ENCODE data around the gene GALT. TPM values are rescaled to one million over a fixed set of nuclear protein-coding genes. Genes with fewer than 3 reads are reported as not detected.

The GALT gene
- total and polyA plus RNA-seq, 9 donors, result 33.1 to 63.3 (median 45.2) TPM

DNA sequence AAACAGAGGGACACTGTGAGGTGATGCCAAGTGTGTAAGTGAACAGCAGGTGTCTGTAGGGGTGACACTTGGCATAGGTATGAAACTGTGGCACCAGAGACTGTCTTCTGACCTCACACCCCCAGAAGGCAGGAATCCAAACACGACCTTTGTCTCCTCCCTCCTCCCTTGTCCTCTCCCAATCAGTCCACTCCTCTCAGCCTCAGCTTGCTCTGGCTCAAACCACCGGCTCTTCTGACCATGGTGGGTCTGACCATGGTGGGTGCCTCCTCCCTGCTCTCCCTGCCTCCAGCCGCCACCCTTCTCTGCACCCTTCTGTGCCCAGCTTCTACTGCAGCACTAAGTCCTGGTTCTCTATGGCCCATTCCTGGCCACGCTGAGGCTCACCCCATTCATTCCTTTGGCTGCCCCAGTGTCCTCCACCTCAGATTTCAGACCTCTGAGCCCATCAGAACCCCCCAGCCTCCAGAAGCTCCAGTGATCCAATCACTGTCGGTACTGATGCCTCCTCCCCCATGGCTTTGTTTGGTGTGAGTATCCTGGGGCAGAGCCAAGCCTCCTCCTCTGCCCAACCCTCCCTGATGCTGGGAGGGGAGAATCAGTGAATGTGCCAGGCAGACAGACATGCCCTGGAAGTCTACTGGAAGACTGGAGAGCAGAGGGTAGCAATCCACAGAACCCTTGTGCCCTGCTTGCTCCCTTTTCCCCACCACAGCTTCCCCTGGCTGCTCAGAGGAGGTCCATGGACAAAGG lies 15.9 kb upstream of the GALT start:
- Histone ChIP-seq H3K4me1 (ENCODE audit: insufficient read depth) (peaks cover 2% of the 10 kb centered on the region), H3K9me3 (no peaks in the 10 kb centered on the region), H3K27ac (no peak overlapping the region), H3K36me3 (no peaks in the 10 kb centered on the region), H3K4me3 (no peak overlapping the region), H3K27me3 (peaks cover 12% of the 10 kb centered on the region)
- TF ChIP-seq, protein P1, sequence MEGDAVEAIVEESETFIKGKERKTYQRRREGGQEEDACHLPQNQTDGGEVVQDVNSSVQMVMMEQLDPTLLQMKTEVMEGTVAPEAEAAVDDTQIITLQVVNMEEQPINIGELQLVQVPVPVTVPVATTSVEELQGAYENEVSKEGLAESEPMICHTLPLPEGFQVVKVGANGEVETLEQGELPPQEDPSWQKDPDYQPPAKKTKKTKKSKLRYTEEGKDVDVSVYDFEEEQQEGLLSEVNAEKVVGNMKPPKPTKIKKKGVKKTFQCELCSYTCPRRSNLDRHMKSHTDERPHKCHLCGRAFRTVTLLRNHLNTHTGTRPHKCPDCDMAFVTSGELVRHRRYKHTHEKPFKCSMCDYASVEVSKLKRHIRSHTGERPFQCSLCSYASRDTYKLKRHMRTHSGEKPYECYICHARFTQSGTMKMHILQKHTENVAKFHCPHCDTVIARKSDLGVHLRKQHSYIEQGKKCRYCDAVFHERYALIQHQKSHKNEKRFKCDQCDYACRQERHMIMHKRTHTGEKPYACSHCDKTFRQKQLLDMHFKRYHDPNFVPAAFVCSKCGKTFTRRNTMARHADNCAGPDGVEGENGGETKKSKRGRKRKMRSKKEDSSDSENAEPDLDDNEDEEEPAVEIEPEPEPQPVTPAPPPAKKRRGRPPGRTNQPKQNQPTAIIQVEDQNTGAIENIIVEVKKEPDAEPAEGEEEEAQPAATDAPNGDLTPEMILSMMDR (IDR thresholded peaks at IDR 0.05), result no peak
- no peak for TF ChIP-seq EP300 (IDR thresholded peaks at IDR 0.05)
- no peak for DNase-seq
- 19 to 32% (median 30%) methylated on average over 5 of the region's 5 CpGs for WGBS, 3 donors
- intact Hi-C loops (cut with DNase I), result no loop called here

DNA sequence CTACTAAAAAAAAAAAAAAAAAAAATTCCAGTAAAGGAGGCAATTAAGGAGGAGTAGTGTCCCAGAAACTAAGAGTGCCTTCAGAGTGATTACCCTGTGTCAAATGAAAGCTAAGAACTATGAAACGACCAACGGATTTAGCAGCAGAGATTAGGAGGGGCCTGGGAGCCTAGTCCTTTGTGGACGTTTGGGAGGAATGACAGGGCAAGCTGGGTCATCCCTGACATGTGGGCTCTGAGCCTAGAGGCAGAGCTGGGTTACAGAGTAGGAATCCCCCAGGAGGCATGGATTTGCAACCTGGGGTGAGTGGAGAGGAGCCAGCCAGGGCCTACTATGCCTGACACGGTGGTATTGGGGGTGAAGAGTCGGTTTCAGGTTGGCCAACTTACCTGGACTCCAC lies 13.3 kb upstream of the GALT start:
- intact Hi-C loops (cut with DNase I), result no loop called here
- 39 to 57% (median 43%) methylated on average over 5 of the region's 5 CpGs for WGBS, 3 donors

DNA sequence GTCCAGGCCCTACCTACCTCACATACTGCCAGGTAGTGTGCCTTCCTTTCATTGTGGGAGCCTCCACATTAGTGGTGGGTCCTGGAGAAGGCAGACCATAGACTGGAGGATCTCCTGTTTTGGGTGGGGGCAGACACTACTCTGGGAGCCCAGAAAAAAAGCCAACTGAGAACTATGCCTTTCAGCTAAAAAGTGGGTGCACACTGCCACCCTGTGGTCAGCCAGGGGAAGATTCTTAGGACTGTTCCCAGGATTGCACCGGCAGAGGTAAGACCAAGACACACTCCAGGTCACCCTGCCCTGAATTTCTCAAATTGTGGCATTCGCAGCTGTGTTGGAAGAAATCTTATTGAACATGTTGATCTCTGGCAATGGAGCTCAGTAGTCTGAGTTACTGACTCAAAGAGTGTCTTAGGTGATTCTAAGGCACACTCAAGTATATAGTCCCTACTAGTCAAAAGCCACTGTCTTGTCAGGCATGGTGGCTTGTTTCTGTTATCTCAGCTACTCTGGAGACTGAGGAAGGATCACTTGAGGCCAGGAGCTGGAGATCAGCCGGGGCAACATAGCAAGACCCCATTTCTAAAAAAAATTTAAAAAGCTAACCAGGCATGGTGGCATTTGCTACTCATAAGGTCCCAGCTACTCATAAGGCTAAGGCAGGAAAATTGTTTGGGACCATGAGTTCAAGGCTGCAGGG lies 12.5 kb upstream of the GALT start:
- Histone ChIP-seq H3K27ac (no peak overlapping the region), H3K27me3 (no peaks in the 10 kb centered on the region), H3K36me3 (no peaks in the 10 kb centered on the region), H3K4me1 (ENCODE audit: insufficient read depth) (peaks cover 8% of the 10 kb centered on the region), H3K4me3 (no peak overlapping the region), H3K9me3 (no peaks in the 10 kb centered on the region)
- TF ChIP-seq, protein P1 (IDR thresholded peaks at IDR 0.05), result peak; percentile 63 to 73 (median 68)
- no peak for TF ChIP-seq POLR2A (IDR thresholded peaks at IDR 0.05)
- WGBS, 3 donors, result 19 to 20% (median 19%) methylated on average over 3 of the region's 3 CpGs
- DNase-seq, result peak; percentile 54 to 74 (median 68)
- intact Hi-C loops (cut with DNase I), result no loop called here

More for the DNA sequence above, 13.3 kb upstream of the GALT start:
- Histone ChIP-seq H3K36me3 (no peaks in the 10 kb centered on the region), H3K27me3 (peaks cover under 1% of the 10 kb centered on the region), H3K9me3 (no peaks in the 10 kb centered on the region), H3K4me1 (ENCODE audit: insufficient read depth) (peaks cover 5% of the 10 kb centered on the region), H3K4me3 (no peak overlapping the region), H3K27ac (no peak overlapping the region)
- no peak for TF ChIP-seq EP300 (IDR thresholded peaks at IDR 0.05)
- TF ChIP-seq POLR2A (IDR thresholded peaks at IDR 0.05), result no peak
- TF ChIP-seq, protein P1 (IDR thresholded peaks at IDR 0.05), result no peak
- no peak for DNase-seq

DNA sequence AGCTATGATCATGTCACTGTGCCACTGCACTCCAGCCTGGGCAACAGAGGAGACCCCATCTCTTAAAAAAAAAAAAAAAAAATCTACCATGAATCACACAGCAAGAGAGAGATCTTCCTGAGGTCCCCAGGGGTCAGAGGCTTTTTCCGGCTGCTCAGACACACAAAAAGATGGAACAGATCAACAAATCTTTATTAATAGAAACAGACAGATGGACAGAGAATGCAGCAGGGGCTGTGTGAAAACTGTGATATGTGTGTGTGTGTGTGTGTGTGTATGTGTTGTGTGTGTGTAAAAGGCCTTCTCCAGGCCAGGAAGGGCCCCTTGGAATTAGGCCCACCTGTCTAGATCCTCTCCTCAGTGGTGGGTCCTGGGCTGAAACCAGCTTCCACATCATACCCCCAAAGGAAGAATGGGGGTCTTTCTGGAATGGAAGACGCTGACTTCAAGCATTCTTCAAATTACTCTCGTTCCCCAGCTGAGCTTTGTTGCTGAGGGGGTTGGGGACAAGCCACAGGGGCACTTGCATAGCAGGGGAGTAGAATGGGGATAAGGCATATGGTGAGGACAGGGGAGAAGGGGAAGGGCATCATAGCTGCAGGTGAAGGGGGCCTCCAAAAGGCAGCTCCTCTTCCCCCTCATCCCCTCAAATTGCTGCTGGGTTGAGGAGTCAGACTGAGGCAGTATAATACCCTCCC lies 11.8 kb upstream of the GALT start:
- H3K27me3 ChIP-seq, result no peaks in the 10 kb centered on the region
- intact Hi-C loops (cut with DNase I), result loop anchor here in 1 of 4 donors (5.0 kb wide), 1 partner anchor 68 kb away; no protein-coding TSS in a partner anchor
- no peak overlapping the region for H3K4me3 ChIP-seq
- no peaks in the 10 kb centered on the region for H3K9me3 ChIP-seq
- no peaks in the 10 kb centered on the region for H3K36me3 ChIP-seq
- WGBS, 3 donors, result 69 to 79% (median 72%) methylated on average over 3 of the region's 3 CpGs
- DNase-seq, result no peak
- TF ChIP-seq, protein P1 (IDR thresholded peaks at IDR 0.05), result no peak
- TF ChIP-seq POLR2A (IDR thresholded peaks at IDR 0.05) (no peak), EP300 (IDR thresholded peaks at IDR 0.05) (no peak)
- no peak overlapping the region for H3K27ac ChIP-seq
- peaks cover 8% of the 10 kb centered on the region for H3K4me1 ChIP-seq (ENCODE audit: insufficient read depth)
